ENCODE results near the gene GNAQ.

GNAQ gene

DNA sequence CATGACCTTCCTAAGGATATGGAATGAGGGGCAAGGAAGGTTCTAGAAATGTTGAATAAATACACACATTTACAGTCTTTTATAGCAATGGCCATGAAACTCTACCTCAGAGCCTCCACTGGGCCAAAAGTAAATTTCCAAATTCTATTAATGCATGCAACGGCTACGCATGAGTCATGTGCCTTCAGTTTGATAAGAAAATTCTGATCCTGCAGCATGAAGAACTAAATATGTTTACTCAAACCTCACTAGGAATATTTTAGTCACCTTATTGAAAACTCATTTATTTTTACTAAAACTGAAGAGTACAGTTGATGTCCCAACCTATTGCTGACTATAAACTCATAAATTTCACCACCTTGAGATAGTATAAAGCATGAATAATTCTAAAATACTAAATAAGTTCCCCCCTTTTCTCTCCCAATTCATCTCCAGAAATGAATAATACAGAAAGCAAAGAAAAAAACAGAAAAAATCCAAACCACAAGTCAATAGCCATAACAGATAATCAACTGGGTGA is 92.4 kb downstream of the GNAQ start:
- DNase-seq, result no peak

DNA sequence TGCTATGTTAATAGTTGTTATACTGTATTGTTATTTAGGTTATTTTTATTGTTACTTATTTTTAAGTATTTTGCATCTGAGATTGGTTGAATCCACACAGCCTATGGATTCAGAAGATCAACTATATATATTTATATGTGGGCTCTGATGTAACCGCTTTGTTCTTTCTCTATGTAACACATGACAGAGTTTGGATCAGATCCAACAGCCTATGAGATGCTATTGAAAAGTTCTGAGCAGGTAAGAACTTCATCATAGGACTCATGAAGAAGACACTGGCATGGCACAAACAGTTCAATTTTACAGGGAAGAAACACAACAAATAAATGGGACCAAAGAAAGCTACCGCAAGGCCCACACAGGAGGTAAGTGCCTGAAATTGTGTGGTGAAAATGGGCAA is 93.4 kb downstream of the GNAQ start:
- DNase-seq, result no peak

DNA sequence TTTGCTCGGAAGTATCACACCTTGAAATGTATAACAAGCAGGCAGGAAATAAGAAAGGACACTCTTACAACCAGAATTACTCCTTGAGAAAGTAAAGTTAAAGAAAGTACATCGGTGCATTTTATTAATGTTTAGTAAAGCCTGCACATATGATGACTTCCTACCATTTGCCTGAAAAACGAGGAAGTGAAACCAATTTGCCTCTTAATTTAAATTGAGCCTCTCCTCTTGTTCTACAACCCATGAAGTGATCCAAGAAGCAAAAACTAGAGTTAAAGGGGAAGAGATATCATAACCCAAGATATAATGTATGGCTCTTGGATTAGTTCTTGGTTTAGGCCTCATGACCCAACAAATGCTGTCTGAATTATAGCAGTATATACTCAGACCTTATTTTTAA is 95.6 kb downstream of the GNAQ start:
- no peak for DNase-seq

DNA sequence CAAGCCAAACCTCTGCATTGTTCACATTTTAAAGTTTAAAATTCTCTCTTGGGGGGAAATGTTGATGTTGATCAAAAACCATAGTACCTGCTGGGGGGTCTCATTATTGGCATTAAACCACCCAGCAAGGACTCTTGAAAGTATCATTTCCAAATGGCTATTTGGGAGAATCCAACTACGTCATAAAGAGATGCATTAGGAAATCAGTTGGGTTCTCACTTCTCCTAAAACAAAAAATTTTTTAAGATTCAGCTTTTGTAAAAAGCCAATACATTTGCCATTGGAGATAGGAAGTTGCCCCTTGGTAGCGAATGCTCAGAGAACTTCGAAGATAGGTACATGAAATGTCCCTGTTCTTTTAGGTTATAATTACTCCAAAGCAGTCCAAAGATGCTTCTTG is 96.4 kb downstream of the GNAQ start:
- no peak for DNase-seq

DNA sequence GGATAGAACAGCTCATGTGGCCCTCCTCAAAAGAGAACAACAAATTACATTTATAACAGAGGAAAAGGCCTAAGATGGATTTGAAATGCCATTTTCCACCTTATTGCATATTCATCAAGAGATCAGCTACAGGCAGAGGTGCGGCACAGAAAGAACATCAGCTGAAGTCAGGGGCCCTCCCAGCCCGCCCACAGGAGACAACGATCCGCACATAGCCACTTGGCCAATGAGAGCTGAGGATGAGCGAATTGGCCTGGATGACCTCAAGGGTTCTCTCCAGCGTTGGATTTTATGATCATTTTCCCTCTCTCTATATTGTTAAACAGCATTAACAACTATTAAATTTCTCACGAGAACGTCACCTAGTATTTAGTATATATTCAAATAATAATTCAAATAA is 97.6 kb downstream of the GNAQ start:
- no peak for DNase-seq

DNA sequence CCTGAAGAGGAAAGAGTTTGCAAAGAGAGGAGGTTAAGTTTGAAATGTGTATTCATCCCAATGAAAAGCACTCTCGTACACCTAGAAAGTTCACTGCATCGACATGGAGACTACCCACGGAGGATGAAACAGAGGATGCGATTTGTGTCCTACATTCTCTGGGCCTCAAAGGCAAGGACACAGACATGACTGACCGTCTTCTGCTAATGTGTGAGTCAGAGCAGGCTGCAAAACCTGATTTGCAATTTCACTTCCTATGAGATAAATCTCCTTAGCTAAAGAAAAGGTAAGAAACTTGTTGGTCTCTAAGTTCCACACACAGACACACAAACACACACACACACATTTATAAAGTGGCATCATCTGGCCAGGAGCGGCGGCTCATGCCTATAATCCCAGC is 98.6 kb downstream of the GNAQ start:
- no peak for DNase-seq

DNA sequence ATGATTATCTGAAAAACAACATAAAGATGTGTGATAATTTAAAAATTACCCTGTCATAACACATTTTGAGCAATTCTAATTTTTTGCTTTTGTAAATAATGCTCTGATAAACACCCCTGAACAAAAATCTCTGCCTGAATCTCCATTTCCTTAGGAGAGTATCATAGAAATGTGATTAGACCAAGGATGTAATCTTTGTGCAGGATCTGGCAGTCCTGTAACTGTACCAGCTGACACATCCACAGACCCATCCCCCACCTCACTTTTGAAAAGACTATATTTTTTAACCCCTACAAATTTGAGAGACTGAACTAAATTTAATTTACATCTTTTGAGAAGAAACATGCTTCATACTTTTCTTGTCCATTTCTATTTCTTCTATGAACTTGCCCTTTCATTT is 101.7 kb downstream of the GNAQ start:
- no peak for DNase-seq

DNA sequence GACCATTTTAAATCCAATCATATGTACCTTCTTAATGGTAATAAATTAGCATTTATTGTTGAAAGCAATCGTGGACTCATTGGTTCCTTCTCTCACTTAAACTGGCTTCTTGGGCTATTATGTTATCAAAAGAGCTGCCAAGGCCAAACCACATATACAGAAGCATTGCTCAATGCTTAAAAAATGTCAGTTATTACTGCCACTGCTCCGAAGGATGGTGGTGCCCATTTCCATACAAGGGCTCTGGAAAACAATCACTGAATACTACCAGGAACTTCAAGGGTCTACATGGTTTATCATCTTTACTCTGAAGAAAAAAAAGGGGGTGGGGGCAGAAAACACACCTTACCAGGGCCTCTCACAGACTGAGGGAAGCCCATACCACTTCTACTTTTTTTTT is 104.3 kb downstream of the GNAQ start:
- DNase-seq, result no peak

DNA sequence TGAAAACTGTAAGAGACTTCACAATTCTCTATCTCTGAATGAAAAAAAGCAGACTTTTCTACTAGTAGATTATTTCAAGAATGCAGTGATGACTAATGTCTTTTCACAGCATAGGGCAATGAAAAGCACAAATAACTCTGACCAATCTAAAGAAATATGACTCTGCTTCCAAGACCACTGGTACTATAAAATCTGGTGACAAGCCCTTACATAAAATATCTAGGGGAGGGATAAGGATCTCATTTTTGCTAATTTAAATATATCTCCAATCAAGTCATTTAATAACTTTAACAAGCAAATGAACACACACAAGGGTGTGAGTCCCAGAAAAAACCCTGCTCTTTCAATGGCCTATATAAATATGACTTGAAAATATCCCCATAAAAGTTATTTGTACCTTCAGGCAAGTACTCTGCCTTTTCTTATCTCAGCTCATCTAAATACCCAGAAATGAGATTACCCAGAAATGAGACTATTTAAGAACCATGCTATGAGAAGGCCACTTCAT is 105.2 kb downstream of the GNAQ start:
- DNase-seq, result no peak

DNA sequence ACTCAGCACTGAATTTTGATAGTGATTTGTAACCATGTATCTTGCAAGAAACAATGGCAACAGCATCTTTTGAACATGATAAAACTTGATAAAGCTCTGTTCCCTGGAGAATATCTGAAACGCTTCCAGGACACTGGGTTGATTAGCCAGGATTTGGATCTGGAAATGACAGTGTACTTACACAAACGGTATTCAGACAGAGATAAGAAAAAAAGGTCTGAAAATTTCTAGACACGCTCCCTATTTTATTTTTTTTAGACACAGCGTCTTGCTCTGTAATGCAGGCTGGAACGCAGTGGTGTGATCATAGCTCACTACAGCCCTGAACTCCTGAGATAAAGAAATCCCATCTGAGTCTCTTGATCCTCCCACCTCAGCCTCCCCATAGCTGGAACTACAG is 109.0 kb downstream of the GNAQ start:
- no peak for DNase-seq

DNA sequence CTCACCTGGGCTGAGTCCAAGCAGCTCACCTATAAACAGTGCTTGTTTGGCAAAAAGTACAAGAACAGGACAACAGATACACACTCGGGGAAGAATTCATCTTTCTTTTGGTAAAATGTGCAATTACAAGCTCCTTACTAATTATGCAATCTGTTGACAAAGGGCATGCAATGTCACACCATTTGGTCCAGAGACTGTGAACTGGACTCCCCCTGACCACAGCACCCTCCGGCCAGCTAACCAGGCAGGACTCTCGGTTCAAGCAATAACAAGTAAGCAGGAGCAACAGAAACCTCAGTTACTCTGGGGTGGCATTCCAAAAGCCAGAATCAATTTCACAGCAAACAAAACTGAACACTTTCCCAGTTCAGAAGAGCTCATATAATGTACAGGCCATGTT is 113.8 kb downstream of the GNAQ start:
- DNase-seq, result no peak

DNA sequence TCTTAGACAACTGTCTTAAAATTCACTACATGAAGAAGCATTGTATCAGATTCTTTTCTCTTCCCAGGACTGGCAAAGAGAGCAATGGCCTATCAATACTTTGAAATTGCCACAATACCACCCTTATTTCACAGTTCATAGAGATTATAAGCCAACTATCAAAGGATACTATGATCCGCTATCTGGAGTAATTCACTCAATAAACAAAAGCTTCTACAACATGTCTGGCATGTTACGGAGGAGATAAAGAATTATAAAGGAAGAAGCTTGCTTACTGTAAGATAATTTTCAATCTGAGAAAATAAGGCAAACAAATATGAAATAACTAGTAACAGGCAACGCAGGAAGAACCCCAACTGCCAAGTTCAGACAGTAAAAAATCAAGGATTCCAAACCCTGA is 114.8 kb downstream of the GNAQ start:
- DNase-seq, result no peak

DNA sequence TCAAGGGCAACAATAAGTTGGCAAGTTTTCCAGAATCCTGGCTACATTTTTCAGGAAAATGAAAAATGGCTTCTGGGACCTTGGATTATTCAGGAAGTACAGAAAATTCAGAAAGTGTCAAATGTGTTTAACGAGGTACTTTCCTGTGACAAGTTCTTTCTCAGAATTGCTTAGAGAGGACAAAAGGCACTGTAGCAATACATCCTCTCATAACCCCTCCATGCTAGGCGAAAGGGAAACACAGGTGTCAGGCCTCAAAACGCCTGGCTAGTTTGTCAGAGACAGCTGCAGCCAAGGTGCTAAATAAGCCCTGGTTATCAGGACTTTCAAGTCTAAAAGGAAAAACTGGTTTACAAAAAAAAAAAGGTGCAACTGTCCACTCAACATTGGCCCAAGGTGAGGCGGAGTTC is 115.2 kb downstream of the GNAQ start:
- peak in 1 of 5 donors; percentile 59 for DNase-seq

DNA sequence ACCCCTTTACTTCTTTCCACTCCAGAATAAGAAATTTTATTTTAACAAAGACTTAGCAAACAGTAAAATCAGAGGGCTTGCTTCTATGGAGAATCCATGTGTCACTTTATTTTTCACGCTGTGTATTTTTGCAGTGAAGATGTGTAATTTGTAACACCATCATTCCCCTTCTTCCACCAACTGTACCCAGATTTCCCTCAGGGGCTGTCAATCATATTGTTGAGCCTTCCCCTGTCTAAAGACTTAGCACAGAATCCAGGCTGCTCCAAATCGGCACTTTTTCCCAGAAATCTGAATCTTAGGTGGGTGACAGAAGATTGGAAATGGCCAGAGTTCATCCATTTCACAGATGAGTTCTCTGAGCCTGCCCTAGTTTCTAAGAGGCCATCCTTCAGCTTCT is 115.9 kb downstream of the GNAQ start:
- no peak for DNase-seq

DNA sequence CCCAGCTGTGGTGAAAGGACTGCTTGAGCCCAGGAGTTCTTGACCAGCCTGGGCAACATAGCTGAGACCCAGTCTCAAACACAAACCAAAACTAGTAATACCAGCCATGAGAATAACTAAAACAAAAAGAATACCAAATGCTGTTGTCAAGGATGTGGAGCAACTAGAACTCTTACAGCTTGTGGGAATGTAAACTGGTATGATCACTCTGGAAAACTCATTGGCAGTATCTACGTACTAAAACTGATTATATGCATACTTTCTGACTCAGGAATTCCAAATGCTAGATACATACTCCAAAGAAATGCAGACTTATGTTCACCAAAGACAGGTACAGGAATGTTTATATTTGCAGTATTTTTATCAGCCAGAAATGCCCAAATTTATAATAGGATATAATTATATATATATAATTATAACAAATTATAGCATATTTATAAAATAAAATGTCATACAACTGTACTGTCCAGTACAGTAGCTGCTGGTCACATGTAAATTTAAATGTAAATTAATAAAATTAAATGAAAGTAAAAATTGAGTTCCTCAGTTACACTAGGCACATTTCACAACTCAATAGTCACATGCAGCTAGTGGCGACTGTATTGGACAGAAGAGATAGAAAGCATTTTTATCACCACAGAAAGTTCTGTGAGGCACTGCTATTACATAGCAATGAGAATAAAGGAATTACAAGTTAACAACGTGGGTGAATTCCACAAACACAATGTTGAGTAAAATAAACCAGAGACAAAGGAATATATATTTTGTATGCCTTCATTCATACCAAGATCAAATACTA is 118.5 kb downstream of the GNAQ start:
- DNase-seq, result no peak

DNA sequence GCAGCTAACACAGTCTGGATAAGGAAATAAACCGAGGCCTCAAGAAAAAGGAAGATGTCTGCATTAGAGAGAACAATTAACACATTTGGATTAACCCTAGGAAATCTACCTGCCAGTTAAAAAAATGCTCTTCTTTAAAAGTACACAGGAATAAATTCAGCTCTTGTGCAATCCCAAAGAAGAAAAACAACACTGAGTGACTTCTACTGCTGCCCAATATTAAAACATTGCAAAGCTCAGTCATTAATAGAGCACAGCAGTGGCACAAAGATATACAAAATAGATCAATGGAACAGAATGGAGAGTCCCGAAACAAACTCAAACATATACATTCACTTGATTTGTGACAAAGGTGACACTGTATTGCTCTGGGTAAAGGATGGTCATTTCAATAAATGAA is 119.7 kb downstream of the GNAQ start:
- DNase-seq, result no peak

DNA sequence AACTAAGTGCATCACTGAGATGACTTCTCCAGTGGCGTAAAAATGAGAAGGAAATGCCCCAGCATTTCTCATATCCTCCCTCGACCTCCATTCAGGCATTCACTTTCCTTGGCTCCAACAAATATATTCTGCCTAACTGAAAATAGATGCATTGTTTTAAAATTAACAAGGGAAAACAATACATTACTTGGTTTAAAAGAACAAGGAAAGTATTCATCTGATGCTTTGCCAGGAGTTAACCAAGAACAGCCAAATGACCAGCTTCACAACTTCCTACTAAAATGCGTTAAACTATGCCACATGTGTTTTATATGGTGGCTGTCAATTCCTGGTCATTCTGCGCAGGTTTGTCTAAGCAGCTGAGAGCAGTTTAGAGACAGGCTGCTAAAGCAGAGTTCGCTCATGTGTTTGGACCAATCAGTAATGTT is 121.4 kb downstream of the GNAQ start:
- DNase-seq, result no peak

DNA sequence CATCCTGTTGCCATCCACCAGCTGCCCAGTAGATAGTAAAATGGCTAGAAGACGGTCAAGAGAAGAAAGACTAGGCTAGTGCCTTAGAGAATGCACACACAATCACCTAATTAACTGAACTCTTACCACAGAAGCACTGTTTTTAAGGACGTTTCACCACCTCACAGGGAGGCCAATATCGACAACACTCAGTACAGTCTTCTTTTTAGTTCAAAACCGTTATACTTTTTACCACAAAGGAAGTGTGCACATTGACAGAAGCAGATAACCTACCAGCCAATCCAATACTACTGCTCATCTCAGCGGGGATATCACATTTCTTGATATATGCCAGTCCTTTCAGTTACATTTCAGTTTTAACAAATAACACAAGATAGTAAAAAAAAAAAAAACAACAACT is 122.3 kb downstream of the GNAQ start:
- peak in 1 of 5 donors; percentile 86 for DNase-seq

DNA sequence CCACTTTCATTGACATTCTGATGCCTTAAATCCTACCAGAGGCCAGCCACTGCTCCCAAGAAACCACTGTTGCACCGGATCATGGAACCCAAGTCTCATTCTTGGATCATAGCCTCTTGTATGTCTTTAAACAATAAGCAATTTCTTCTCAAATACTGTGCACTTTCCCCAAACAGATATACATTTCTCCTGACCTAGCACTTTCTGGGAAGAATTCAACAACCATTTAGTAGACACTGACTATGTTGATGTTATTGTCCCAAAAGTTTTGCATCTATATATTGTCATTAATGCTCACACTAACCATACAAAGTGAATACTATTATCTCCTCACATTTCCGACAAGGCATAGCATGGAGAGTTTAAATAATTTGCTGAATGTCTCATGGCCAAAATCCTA is 123.3 kb downstream of the GNAQ start:
- no peak for DNase-seq

DNA sequence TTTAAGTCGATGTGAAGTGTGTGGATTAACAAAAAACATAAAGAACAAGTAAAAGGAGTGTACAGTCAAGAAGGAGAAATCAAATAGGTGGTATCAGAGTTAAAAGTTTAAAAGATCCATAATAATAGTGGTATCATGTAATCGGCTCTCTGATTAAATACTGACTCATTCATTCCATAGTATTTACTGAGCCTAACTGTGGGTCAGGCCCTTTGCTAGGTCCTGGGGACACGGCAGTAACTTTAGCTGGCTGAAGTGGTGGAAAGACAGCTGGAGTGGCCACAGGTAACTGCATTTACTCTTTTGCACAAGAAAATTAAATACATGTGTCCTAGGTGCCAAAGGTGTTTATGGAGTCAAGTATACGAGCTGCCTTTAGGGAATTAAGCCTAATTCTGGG is 124.0 kb downstream of the GNAQ start:
- no peak for DNase-seq

DNA sequence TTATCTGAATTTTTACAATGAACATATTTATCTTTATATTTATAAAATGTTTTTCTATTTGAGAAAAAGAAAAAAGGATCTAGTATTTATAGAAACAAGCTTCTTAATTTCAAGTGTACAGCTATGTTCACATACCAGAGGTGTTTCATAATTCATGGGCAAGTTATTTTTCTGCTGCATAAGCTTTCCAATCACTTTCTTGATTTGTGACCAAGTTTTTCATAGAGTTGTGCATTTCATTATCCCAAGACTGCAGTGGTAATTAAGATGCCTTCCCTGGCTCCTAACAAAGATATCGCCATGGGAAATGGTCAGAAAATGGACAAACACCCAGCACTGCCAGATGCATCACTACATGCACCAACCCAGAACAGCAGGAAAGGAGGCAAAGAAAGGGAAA is 124.6 kb downstream of the GNAQ start:
- no peak for DNase-seq

DNA sequence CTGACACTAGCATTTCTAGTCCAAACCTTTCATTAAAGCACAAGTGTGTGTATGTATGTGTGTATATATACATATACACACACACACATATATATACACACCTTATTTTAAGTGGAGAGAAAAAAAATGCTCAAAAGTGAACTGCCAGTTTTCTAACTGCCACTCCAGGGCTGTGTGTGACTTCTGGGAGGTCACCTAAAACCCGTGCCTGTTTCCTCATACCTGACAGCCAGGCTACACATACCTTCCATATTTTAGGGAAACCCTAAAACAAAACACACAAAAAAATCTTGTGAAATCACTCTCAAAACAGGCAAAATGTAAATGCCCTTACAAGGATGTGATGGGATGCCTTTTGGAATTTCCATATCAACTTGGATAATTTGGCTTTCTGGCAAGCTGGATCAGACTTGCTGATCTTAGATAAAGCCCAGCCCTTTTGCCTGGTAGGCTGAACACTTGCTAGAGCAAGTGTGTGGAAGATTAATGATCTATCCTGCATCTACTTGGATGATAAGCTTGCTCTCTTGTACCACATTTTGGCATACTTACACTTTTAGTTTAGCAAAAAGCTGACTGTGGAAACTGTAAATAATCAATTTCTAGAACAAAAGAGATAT is 127.8 kb downstream of the GNAQ start:
- no peak for DNase-seq

DNA sequence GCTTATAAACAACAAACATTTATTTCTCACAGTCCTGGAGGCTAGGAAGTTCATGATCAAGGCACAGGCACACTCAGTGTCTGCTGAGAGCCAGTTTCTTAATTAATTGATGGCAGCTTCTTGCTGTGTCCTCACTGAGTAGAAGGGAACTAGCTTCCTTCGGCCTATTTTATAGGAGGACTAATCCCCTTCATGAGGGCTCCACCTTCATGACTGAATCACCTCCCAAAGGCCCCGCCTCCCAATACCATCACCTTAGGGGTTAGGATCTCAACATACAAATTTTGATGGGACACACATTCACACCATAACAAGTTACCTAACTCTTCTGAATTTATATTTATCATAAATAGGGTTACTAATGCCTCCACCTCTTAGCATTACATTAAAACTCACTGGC is 129.8 kb downstream of the GNAQ start:
- no peak for DNase-seq

DNA sequence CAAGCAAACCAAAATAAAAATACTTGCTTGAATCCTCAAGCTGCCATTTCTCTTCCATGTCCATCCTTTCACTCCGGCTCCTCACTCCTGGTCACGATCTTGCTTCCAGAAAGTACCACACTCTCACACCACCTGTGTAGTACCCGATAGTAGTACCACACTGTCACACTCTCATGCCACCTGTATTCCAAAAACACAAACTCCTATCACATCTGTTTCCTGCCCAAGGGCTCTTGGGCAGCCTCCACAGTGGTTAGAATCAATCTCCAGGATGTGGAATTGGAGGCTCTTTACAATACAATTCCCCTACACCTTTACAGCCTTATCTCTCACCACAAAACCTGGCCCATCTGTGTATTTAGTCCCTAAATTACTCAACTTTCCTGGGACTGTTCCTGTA is 130.6 kb downstream of the GNAQ start:
- DNase-seq, result no peak
